Mucosa of rectum (tissue), 2 donors: ENCODE results near the gene SUSD3.

Experiments
- H3K27ac ChIP-seq, 2 donors: one replicate each; pipeline ENCODE4 v1.7.0; 2013; ENCODE audit warnings: inconsistent platforms in 2 of 2, low read depth in 2 of 2, low read length in 2 of 2
- H3K27me3 ChIP-seq, 2 donors: one replicate each; pipeline ENCODE4 v1.7.0; 2013; ENCODE audit warnings: low read length in 2 of 2; ENCODE audit not compliant: control insufficient read depth in 2 of 2, insufficient read depth in 2 of 2
- H3K36me3 ChIP-seq, 2 donors: one replicate each; pipeline ENCODE4 v1.7.0; 2013; ENCODE audit warnings: low read length in 2 of 2; ENCODE audit not compliant: control insufficient read depth in 2 of 2, insufficient read depth in 2 of 2
- H3K4me1 ChIP-seq, 2 donors: one replicate each; pipeline ENCODE4 v1.7.0; 2013; ENCODE audit warnings: low read length in 2 of 2, mild to moderate bottlenecking in 1 of 2; ENCODE audit not compliant: control insufficient read depth in 2 of 2, insufficient read depth in 2 of 2
- H3K4me3 ChIP-seq, 2 donors: one replicate each; pipeline ENCODE4 v1.7.0; 2013; ENCODE audit warnings: low read length in 2 of 2
- H3K9ac ChIP-seq, 2 donors: one replicate each; pipeline ENCODE4 v1.7.0; 2013; ENCODE audit warnings: low read length in 2 of 2, low read depth in 1 of 2, mild to moderate bottlenecking in 1 of 2
- H3K9me3 ChIP-seq, 2 donors: one replicate each; pipeline ENCODE4 v1.7.0; 2013; ENCODE audit warnings: low read length in 2 of 2; ENCODE audit not compliant: control insufficient read depth in 2 of 2
- donor health status: healthy.
- donor health status: Normal muscosa, but diverticular disease.

The SUSD3 gene

GRCh38 chr9:93129691-93130500 is 71.4 kb downstream of the SUSD3 start:
- Histone ChIP-seq H3K4me3 (no peak overlapping the region), H3K27me3 (no peaks in the 10 kb centered on the region), H3K9me3 (no peaks in the 10 kb centered on the region), H3K36me3 (peaks cover 0 to 8% of the 10 kb centered on the region in 2 donors), H3K4me1 (peaks cover 41 to 55% of the 10 kb centered on the region in 2 donors), H3K9ac (no peak overlapping the region), H3K27ac (peak overlapping the region; percentile 38 to 94)

- H3K4me3 ChIP-seq = peak overlapping the region; percentile 7 to 37
- H3K27ac ChIP-seq = peak overlapping the region; percentile 44 to 94
- H3K9ac ChIP-seq = peak overlapping the region in 1 of 2 donors; percentile 66
- H3K36me3 ChIP-seq = peaks cover 0 to 3% of the 10 kb centered on the region in 2 donors
- no peaks in the 10 kb centered on the region for H3K9me3 ChIP-seq
- peaks cover 46 to 59% of the 10 kb centered on the region in 2 donors for H3K4me1 ChIP-seq
- no peaks in the 10 kb centered on the region for H3K27me3 ChIP-seq
Observed at GRCh38 chr9:93130861-93131481, 72.5 kb downstream of the SUSD3 start.

- Histone ChIP-seq H3K4me1 (peaks cover 47 to 59% of the 10 kb centered on the region in 2 donors), H3K9ac (peak overlapping the region in 1 of 2 donors; percentile 66)
Observed at GRCh38 chr9:93131599-93132286, 73.2 kb downstream of the SUSD3 start.

GRCh38 chr9:93132287-93132927 is 73.9 kb downstream of the SUSD3 start:
- no peaks in the 10 kb centered on the region for H3K27me3 ChIP-seq
- peak overlapping the region; percentile 94 for H3K27ac ChIP-seq
- no peaks in the 10 kb centered on the region for H3K36me3 ChIP-seq
- H3K9ac ChIP-seq = peak overlapping the region; percentile 85 to 95
- no peaks in the 10 kb centered on the region for H3K9me3 ChIP-seq
- H3K4me1 ChIP-seq = peaks cover 43 to 52% of the 10 kb centered on the region in 2 donors
- peak overlapping the region; percentile 83 to 85 for H3K4me3 ChIP-seq

More at GRCh38 chr9:93131599-93132286, 73.2 kb downstream of the SUSD3 start:
- Histone ChIP-seq H3K36me3 (no peaks in the 10 kb centered on the region), H3K27me3 (no peaks in the 10 kb centered on the region), H3K9me3 (no peaks in the 10 kb centered on the region), H3K4me3 (peak overlapping the region; percentile 10 to 85), H3K27ac (peak overlapping the region; percentile 44 to 94)

GRCh38 chr9:93132946-93133680 is 74.6 kb downstream of the SUSD3 start:
- no peaks in the 10 kb centered on the region for H3K9me3 ChIP-seq
- H3K27ac ChIP-seq = peak overlapping the region; percentile 94
- H3K4me3 ChIP-seq = peak overlapping the region; percentile 83 to 85
- H3K27me3 ChIP-seq = no peaks in the 10 kb centered on the region
- H3K36me3 ChIP-seq = no peaks in the 10 kb centered on the region
- H3K4me1 ChIP-seq = peaks cover 43 to 48% of the 10 kb centered on the region in 2 donors
- peak overlapping the region; percentile 85 to 95 for H3K9ac ChIP-seq

- Histone ChIP-seq H3K36me3 (no peaks in the 10 kb centered on the region), H3K27ac (peak overlapping the region; percentile 94), H3K4me1 (peaks cover 39 to 43% of the 10 kb centered on the region in 2 donors), H3K9me3 (no peaks in the 10 kb centered on the region), H3K4me3 (peak overlapping the region; percentile 83 to 85), H3K27me3 (no peaks in the 10 kb centered on the region), H3K9ac (peak overlapping the region; percentile 85 to 95)
Observed at GRCh38 chr9:93133681-93134014, 75.1 kb downstream of the SUSD3 start.

- Histone ChIP-seq H3K9me3 (no peaks in the 10 kb centered on the region), H3K27me3 (no peaks in the 10 kb centered on the region), H3K27ac (peak within 1 kb of the TSS; percentile 94), H3K9ac (peak within 1 kb of the TSS; percentile 91 to 95), H3K36me3 (no peaks in the 10 kb centered on the region), H3K4me1 (peaks cover 39 to 43% of the 10 kb centered on the region in 2 donors), H3K4me3 (peak within 1 kb of the TSS; percentile 83 to 85)
Observed at GRCh38 chr9:93134015-93134739, 75.7 kb downstream of the SUSD3 start, which contains the start of gene NINJ1. TSS of gene NINJ1 (minus strand) at chr9:93134251. CDS start at chr9:93134217, 34 bp downstream.
